OCI-LY3 (cell line): ENCODE data around the gene PPP2R5B.

ENCODE experiments used
- H2AFZ ChIP-seq: fragments of 200-600, 300-600 bp; shearing (Covaris generic); 2 replicates; pipeline ENCODE4 v1.6.0; 2014; ENCODE audit warnings: antibody characterized with exemption, low read depth, low read length
- H3K27ac ChIP-seq: fragments of 200-600, 300-600 bp; sonication (generic); 2 replicates; pipeline ENCODE4 v1.5.1; 2014; ENCODE audit warnings: mild to moderate bottlenecking, low read length, moderate library complexity, mixed read lengths
- H3K27me3 ChIP-seq: fragments of 200-600, 300-600 bp; sonication (generic); 2 replicates; pipeline ENCODE4 v1.6.1; 2014; ENCODE audit warnings: low read depth, low read length, mixed read lengths
- H3K36me3 ChIP-seq: fragments of 200-600, 300-600 bp; sonication (generic); replicated peaks from 2 replicates; pipeline ENCODE3; 2014; ENCODE audit warnings: low read depth, low read length, mixed read lengths
- H3K4me1 ChIP-seq: fragments of 300-600, 200-600 bp; sonication (generic); 2 replicates; pipeline ENCODE4 v1.6.1; 2014; ENCODE audit warnings: low read length, mixed read lengths
- H3K4me2 ChIP-seq: fragments of 200-600, 300-600 bp; sonication (generic); 2 replicates; pipeline ENCODE4 v1.6.1; 2014; ENCODE audit warnings: low read length, mixed read lengths
- H3K4me3 ChIP-seq: fragments of 300-600, 200-600 bp; sonication (generic); 2 replicates; pipeline ENCODE4 v1.5.1; 2014; ENCODE audit warnings: antibody characterized with exemption, mild to moderate bottlenecking, low read length, moderate library complexity
- H3K79me2 ChIP-seq: fragments of 300-600, 200-600 bp; shearing (Covaris generic); 2 replicates; pipeline ENCODE4 v1.6.1; 2014; ENCODE audit warnings: mild to moderate bottlenecking, low read length, mixed read lengths
- H3K9ac ChIP-seq: fragments of 300-600, 200-600 bp; shearing (Covaris generic); 2 replicates; pipeline ENCODE4 v1.6.0; 2014; ENCODE audit warnings: mild to moderate bottlenecking, low read length, moderate library complexity
- H3K9me3 ChIP-seq: fragments of 200-600, 300-600 bp; shearing (Covaris generic); 2 replicates; pipeline ENCODE4 v1.6.1; 2014; ENCODE audit warnings: low read length, mixed read lengths; ENCODE audit not compliant: insufficient read depth
- H4K20me1 ChIP-seq: fragments of 200-600, 300-600 bp; sonication (generic); 2 replicates; pipeline ENCODE4 v1.6.1; 2016; ENCODE audit warnings: low read length, mixed read lengths; ENCODE audit not compliant: insufficient read depth
- CTCF ChIP-seq: fragments of 200-600, 300-600 bp; sonication (generic); IDR thresholded peaks from 2 replicates; pipeline ENCODE4 v1.5.1; 2014; ENCODE audit warnings: antibody characterized with exemption, low read length, low read depth
- EZH2phosphoT487 ChIP-seq: fragments of 200-600 bp; shearing (Covaris generic); IDR thresholded peaks from 2 replicates; pipeline ENCODE4 v1.6.1; 2018; ENCODE audit warnings: antibody characterized with exemption, mixed run types, low read depth

PPP2R5B gene

DNA sequence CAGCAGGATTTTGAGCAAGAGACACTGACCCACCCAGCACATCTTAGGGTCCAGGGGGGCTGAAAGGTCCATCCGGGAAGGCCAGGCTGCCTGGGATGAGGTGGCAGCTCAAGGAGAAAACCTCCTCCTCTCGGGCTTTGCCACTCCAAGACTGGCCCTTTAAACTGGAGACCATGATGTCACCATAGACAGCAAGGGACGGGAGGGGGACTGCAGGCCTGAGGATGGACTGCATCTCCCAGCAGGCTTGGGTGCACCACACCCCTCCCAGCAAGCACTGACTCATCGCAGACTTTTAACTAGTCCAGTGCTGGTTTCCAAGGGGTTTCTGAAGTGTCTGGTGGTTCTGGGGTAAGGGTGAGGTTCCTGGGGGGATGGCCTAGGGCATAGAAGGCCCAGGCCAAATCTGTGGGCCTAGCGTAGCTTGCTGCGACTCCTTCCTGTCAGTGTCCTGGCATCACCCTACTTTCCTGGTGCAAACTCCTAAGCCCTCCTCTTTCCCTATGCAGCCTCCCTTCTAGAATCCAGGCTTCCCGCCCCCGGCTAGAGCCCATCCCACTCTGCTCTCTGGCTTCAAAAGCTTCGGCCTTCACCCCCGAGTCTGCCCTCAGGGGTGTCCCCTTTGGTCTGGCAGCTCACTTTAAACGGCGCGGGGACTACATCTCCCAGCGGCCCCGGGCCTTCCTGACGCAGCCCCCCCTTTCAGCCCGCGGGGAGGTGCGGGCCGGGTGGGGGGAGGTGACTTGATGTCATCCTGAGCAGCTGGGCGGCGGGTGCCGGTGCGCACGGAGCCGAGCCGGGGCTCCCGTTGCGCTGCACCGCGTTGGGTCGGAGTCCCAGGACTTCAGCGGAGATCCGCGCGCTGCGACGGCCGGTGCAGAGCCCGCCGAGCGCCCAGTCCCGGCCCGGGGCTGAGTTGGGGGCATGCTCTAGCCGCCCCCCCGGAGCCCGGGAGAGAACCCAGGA is at the start of gene PPP2R5B:
Gene PPP2R5B (plus strand): TSS at position 746 of the 966 bp plus-strand sequence. CDS start 1,046 bp downstream, outside the sequence.
- Histone ChIP-seq H3K79me2 (no peaks in the 10 kb centered on the region), H3K4me1 (peaks cover 15% of the 10 kb centered on the region), H3K4me2 (peak within 1 kb of the TSS; percentile 86), H2AFZ (peak within 1 kb of the TSS; percentile 93), H4K20me1 (no peaks in the 10 kb centered on the region), H3K9ac (peak within 1 kb of the TSS; percentile 71), H3K9me3 (no peaks in the 10 kb centered on the region), H3K4me3 (peak within 1 kb of the TSS; percentile 86), H3K27ac (peak within 1 kb of the TSS; percentile 61), H3K27me3 (no peaks in the 10 kb centered on the region), H3K36me3 (peaks cover 3% of the 10 kb centered on the region)
- TF ChIP-seq EZH2phosphoT487 (no peak), CTCF (no peak)

GRCh38 chr11:64875369-64876228 is 48.9 kb upstream of the PPP2R5B start:
- Histone ChIP-seq H3K4me3 (peak overlapping the region; percentile 82), H4K20me1 (peaks cover 64% of the 10 kb centered on the region), H3K27ac (no peak overlapping the region)

DNA sequence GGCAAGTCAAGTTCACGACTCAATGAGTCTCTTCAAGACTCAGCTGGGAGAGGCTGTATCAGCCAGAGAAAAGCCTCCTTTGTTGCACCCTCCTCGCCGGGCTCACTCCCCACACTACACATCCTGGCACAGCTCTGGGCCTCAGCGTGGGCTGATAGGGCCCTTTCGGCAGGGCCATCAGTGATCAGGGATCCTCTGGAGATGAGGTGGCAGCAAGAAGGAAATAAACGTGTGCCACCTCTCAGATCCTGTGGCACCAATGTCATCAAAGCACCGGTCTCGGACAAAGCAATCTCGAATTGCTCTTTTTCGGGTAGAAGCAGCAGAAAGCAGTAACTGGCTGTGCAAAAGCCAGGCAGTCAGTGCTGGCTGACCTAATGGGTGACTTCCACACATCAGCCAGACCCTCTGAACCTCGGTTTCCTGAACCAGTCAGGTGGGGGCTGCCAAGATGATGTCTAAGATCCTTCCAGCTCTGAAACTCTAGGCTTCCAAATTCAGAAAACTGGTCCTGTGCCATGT is 48.2 kb upstream of the PPP2R5B start:
- no peaks in the 10 kb centered on the region for H3K9me3 ChIP-seq
- peaks cover 69% of the 10 kb centered on the region for H3K79me2 ChIP-seq
- H3K4me1 ChIP-seq: peaks cover 45% of the 10 kb centered on the region
- peaks cover 54% of the 10 kb centered on the region for H3K36me3 ChIP-seq
- H2AFZ ChIP-seq: no peak overlapping the region
- no peak overlapping the region for H3K27ac ChIP-seq
- H3K9ac ChIP-seq: peak overlapping the region; percentile 87
- peak overlapping the region; percentile 82 for H3K4me3 ChIP-seq
- no peaks in the 10 kb centered on the region for H3K27me3 ChIP-seq
- peak overlapping the region; percentile 95 for H3K4me2 ChIP-seq
- peaks cover 57% of the 10 kb centered on the region for H4K20me1 ChIP-seq
- TF ChIP-seq EZH2phosphoT487: no peak
- no peak for TF ChIP-seq CTCF

More at GRCh38 chr11:64875369-64876228, 48.9 kb upstream of the PPP2R5B start:
- H3K4me2 ChIP-seq: peak overlapping the region; percentile 95
- TF ChIP-seq EZH2phosphoT487: no peak
- TF ChIP-seq CTCF: no peak
- H3K9me3 ChIP-seq: no peaks in the 10 kb centered on the region
- no peak overlapping the region for H2AFZ ChIP-seq
- peaks cover 60% of the 10 kb centered on the region for H3K36me3 ChIP-seq
- H3K79me2 ChIP-seq: peaks cover 76% of the 10 kb centered on the region
- H3K9ac ChIP-seq: peak overlapping the region; percentile 87
- H3K27me3 ChIP-seq: no peaks in the 10 kb centered on the region
- H3K4me1 ChIP-seq: peaks cover 40% of the 10 kb centered on the region
